Suprapubic skin (tissue), 4 donors: ENCODE data around the gene SPOCD1.

Source experiments
- EP300 ChIP-seq: sonication (generic); formaldehyde crosslinking; IDR thresholded peaks from one replicate; pipeline ENCODE4 v1.6.1; 2017; ENCODE audit warnings: antibody characterized with exemption
- POLR2A ChIP-seq, 2 donors: fragments of 450-650 bp; IDR thresholded peaks; one replicate each; pipeline ENCODE4 v1.6.1; 2017; ENCODE audit warnings: antibody characterized with exemption in 2 of 2, mild to moderate bottlenecking in 2 of 2, moderate library complexity in 2 of 2
- POLR2AphosphoS5 ChIP-seq, 3 donors: sonication (generic); formaldehyde crosslinking; IDR thresholded peaks; one replicate each; pipeline ENCODE4 v1.6.1; 2017; ENCODE audit warnings: antibody characterized with exemption in 3 of 3
- TF ChIP-seq, protein P1 (sequence below), 2 donors: fragments of 200-600 bp in 1 of 2; fragments of 450-650 bp in 1 of 2; sonication (generic) in 1 of 2; IDR thresholded peaks; one replicate each; pipeline ENCODE4 v1.5.1; 2016 to 2019; ENCODE audit warnings: antibody characterized with exemption in 2 of 2, mild to moderate bottlenecking in 1 of 2, moderate library complexity in 1 of 2

DNA sequence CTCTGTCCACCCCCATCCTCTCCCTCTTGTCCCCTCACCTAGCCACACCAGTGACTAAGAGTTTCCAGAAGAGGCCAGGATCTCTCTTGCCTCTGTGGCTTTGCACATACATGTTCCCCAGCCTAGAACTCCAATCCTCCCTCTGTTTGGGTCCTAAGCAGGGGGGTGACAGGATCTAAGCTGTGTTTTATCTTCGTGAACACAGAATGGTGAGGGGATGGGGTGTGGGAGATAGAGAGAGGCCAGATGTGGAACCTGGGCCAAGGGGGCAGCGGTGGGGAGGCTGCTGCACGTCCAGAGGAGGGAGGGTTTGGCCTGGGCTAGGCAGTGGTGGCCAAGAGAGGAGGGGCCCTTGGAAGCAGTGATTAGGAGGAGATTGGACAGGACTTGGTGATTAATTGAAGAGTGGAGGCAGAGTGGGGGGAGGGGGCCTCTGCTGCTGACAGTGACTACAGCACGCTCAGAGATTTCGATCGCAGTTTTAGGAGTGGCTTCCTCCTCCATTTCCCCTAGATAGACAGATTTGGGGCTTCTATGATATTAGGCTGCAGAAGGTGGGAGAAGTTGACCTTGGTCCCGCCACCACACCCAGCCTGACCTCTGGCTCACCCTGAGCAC, 34.6 kb downstream of the SPOCD1 start:
- TF ChIP-seq, protein P1, sequence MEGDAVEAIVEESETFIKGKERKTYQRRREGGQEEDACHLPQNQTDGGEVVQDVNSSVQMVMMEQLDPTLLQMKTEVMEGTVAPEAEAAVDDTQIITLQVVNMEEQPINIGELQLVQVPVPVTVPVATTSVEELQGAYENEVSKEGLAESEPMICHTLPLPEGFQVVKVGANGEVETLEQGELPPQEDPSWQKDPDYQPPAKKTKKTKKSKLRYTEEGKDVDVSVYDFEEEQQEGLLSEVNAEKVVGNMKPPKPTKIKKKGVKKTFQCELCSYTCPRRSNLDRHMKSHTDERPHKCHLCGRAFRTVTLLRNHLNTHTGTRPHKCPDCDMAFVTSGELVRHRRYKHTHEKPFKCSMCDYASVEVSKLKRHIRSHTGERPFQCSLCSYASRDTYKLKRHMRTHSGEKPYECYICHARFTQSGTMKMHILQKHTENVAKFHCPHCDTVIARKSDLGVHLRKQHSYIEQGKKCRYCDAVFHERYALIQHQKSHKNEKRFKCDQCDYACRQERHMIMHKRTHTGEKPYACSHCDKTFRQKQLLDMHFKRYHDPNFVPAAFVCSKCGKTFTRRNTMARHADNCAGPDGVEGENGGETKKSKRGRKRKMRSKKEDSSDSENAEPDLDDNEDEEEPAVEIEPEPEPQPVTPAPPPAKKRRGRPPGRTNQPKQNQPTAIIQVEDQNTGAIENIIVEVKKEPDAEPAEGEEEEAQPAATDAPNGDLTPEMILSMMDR (IDR thresholded peaks at IDR 0.05), result no peak
- TF ChIP-seq POLR2A (IDR thresholded peaks at IDR 0.05) (no peak), POLR2AphosphoS5 (IDR thresholded peaks at IDR 0.05) (no peak), EP300 (no peak)
